DMS53 (cell line): ENCODE results near the gene LRRC8A.
"Not testable (repeated sequence)": the region's sequence is repeated elsewhere in the genome, so short reads cannot be mapped to it uniquely, and the experiment has no call there.

Source experiments
- DNase-seq: peaks from one replicate; lab custom pipeline; 2025; lab: John Stamatoyannopoulos, UW

LRRC8A gene

DNA sequence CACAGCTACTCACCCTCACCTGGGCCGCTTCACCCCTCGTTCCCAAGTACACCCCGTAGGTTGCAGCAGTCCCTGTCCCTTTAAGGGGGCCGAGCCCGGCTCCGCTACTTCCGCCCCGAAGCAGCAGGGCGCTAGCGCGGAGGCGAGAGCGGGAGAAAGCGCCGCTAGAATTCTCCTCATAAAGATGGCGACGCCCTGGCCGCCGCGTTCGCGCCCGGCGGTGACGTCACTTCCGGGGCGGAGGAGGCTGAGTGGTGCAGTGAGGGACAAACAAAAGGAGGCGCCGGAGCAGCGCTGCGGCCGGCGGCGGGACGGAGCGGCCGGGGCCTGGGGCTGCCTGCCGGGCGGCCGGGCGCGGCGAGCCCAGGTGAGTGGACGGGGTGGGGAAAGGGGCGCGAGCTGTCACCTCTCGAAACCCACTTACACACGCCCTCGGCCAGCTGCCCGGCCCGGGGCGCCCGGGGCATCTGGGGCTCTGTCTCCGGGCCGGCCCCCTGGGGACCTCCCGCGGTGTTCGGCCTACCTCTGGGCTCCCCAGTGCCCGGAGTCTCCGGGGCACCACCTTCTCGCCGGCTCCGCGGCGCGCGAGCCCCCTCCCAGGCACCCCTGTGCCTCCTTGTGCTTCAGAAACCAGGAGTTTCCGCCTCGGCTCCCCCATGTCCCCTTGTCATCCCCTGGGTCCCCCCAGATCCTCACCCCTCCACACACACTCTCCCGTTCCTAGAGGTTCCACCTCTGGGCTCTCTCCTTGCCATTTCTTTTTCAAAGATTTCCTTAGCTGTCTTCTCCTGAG is at the start of gene LRRC8A, which contains the start of gene KYAT1:
LRRC8A (plus strand) TSS at position 250 of the 793 bp plus-strand sequence. CDS start 25,032 bp downstream, outside the sequence.
KYAT1 (minus strand) TSS at position 67 of the 793 bp plus-strand sequence. CDS start 36,545 bp downstream, outside the sequence.
- DNase-seq: peak; percentile 98

DNA sequence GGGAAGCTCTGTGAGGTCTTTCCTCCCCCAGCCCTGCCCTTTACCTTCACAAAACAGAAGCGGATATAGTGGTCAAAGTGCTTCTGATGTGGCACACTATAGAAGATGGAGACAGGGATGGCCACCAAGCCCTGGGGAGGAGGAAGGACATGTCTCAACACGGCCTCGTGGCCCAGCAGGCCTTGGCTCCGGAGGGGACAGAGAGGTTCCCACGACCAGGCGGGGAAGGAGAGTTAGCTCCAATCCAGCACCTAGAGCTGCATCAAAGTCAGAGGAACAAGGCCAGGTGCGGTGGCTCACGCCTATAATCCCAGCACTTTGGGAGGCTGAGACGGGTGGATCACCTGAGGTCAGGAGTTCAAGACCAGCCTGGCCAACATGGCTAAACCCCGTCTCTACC is 48.2 kb upstream of the LRRC8A start:
- DNase-seq: no peak

DNA sequence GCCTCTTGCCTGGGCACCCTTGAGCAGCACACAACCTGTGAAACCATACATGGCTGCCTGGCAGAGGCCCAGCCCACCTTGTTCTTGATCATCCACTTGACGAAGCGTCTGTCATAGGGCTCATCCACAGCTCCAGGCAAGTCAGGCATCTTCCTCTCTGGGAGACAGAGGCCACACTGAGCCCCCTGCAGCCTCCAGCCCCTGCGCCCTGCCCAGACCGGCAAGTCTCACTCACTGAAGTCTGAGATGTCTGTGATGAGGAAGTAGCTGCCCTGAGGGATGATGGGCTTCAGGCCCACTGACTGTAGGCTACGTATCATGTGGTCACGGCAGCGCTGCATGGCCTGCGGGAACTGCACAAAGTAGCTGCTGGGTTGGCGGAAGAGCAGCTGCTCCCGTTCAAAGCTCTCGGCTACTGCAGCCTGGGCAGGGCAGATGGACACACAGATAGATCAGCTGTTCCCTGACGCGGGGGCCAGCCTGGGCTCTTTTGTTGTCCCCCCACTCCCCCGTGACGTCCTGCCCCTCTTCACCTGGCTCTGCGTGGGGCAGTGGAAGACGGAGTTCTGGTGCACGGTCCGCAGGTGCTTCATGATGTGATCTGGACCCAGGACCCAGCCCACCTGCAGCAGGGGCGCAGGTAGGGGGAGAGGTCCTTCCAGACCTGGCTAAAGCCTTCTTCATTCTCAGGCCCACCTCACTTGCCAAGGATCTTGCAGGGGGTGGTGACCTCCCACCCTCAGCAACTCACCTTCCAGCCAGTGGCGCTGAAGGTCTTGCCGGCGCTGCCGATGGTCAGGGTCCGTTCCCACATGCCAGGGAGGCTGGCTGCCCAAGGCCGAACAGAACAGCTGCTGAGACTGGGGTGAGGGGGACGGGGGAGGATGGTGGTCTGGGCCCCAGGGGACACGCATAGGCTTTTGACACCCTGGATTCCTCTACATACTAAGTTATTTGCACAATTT is 46.4 kb upstream of the LRRC8A start:
- DNase-seq: no peak

DNA sequence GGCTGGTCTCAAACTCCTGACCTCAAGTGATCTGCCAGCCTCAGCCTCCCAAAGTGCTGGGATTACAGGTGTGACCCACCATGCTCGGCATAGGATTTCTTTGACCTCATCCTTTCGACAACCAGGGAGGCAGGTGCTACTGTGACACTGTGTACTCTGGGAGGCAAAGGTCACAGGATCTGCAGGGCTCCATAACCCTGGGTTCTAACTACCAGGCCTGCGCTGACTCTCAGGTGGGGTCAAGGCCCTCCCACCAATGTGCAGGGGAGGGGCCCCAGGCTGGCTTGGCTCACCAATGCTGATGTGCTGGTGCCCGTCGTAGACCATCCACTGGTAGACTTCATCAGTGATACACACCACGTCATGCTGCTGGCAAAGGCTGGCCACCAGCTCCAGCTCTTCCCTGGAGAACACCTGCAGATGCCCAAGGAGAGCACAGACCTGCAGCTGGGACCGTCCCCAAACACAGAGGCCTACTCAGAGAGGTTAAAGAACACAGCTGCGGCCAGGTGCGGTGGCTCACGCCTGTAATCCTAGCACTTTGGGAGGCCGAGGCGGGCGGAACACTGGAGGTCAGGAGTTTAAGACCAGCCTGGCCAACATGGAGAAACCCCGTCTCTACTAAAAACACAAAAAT is 45.3 kb upstream of the LRRC8A start:
- DNase-seq: no peak

DNA sequence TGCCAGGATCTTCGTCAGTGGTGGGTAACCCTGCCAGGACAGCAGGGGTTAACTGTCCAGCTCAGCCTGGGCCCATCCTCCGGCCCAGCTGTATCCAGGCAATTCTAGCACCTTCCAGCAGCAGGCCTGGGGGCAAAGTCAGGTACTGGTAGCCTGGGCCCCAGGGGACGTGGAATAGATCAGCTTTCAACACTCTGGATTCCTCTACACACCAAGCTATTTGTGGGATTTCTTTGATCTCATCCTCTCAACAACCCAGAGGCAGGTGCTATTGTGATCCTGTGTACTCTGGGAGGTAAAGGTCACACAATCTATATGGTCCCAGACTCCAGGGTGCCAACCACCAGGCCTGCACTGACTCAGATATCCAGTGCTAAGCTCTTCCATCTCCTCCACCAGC is 43.6 kb upstream of the LRRC8A start:
- DNase-seq: peak; percentile 71

DNA sequence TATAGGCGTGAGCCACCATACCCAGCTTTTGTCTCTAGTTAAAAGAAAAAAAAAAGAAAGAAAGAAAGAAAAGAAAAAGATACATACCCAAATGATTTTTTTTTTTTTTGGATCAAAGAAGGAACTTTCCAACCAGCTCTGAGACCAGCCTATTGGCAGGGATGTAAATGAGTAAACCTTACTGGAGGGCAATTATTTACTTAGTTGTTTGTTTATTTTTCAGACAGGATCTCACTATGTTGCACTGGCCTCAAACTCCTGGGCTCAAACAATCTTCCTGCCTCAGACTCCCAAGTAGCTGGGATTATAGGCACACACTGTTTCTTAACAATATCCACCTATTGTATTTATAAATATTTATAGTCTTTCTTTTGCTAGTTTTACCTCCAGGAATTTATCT is 41.4 kb upstream of the LRRC8A start:
- DNase-seq: no peak

DNA sequence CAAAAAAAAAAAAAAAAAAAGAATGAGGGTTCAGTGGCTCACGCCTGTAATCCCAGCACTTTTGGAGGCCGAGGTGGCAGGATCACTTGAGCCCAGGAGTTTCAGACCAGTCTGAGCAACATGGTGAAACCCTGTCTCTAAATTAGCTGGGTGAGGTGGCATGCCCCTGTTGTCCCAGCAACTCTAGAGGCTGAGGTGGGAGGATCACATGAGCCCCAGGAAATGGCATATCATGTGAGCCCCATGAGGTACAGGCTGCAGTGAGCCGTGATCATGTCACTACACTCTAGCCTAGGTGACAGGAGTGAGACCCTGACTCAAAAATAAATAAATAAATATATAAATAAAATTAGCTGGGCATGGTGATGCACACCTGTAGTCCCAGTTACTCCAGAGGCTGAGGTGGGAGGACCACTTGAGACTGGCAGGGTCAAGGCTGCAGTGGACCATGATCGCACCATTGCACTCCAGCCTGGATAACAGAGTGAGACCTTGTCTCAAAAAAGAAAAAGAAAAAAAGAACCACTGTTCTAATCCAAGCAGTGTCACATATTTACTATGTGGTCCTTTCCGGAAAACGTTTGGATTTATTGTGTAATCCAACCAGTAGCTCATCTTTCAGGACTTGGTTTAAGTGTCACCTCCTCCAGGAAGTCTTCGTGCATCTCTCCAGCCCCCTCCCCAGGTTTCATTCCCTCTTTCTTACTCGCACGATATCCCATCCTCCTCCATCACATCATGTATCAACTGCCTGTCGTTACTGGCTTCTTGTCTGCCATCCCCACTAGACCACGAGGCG is 40.0 kb upstream of the LRRC8A start:
- DNase-seq: no peak

DNA sequence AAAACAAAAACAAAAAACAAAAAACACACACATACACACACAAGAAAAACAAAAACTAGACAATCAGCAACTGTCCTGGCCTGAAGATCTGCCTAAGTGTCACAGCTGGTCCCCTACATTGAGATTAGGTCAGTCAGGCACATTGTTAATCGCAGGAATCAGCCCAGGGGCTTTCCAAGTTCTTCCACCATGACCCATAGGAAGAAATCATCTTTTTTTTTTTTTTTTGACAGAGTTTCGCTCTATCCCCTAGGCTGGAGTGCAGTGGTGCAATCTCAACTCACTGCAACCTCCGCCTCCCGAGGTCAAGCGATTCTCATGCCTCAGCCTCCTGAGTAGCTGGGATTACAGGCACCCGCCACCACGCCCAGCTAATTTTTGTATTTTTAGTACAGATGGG is 38.8 kb upstream of the LRRC8A start:
- DNase-seq: not testable (repeated sequence)

DNA sequence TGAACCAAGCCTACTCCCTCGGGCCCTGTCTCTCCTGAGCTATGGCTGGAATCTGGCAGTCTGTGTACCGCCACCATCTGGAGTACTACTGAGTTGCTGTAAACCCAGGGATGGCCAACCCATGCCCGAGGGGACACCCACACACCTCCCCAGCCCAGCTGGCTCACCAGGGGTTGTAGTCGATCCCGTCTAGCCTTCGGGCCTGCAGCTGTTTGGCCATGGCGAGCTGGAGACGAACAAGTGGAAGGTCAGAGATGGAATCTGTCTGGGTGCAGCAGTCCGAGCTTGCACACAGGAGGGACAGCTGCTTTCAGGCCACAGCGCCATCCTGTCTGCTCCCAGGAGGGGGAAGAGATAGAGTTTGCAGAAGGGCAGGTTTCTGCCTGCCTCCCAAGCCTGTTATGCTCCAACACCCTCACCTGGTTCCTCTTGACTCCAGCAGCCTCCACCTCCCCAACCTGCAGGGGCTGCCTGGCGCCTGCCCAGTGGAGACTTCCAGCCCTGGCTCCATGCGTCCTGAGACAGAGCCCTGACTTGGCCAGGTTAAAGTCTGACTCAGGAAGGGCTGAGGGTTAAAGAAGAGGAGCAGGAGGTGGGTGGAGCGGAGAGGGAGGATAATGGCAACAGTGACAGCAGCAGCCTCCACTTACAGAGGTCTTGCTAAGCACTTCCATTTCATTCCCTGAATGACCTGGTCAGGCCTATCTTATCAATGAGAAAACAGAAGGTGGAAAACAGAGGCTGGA is 36.6 kb upstream of the LRRC8A start:
- peak; percentile 70 for DNase-seq

DNA sequence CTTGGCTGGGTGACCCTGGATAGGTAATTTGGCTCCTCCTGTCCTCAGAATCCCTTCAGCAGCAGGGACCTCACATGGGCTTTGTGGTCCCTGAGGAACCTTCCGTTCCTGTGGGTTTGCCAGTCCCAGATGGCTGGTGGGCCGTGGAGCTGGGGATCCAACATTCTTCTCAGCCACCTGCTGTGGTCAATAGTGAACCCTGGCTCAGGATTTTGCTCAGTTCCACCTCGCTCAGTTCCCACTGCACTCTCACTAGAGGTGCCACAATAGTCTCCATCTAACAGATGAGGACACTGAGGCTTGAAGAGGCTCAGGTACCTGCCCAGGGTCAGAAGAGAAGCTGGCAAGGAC is 35.3 kb upstream of the LRRC8A start:
- no peak for DNase-seq

DNA sequence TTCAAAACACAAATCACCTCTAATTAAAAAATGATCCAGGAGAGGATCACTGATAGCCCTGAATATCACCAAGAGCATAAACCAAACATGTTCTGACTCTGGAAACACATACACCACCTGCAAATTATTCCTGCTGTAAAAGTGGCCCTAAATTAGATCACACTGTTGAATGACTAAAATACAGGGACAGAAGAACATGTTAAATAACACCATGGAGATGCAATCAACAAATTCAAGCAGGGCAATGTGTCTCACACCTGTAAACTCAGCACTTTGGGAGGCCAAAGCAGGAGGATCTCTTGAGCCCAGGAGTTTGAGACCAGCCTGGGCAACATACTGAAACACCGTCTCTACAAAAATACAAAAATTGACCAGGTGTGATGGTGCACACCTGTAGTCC is 34.1 kb upstream of the LRRC8A start:
- DNase-seq: no peak

DNA sequence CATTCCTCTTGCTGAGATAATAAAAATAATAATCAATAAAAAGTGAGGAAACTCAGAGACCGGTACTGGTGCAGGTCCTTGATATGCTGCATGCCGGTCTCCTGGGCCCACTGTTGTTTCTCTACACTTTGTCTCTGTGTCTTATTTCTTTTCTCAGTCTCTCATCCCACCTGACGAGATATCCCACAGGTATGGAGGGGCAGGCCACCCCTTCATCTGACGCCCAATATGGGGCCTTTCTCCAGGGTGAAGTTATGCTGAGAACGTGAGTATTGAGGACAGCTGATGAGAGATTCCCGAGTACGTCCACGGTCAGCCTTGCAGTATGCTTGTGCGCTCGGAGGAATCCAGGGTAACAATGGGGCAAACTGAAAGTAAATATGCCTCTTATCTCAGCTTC is 30.9 kb upstream of the LRRC8A start:
- not testable (repeated sequence) for DNase-seq

DNA sequence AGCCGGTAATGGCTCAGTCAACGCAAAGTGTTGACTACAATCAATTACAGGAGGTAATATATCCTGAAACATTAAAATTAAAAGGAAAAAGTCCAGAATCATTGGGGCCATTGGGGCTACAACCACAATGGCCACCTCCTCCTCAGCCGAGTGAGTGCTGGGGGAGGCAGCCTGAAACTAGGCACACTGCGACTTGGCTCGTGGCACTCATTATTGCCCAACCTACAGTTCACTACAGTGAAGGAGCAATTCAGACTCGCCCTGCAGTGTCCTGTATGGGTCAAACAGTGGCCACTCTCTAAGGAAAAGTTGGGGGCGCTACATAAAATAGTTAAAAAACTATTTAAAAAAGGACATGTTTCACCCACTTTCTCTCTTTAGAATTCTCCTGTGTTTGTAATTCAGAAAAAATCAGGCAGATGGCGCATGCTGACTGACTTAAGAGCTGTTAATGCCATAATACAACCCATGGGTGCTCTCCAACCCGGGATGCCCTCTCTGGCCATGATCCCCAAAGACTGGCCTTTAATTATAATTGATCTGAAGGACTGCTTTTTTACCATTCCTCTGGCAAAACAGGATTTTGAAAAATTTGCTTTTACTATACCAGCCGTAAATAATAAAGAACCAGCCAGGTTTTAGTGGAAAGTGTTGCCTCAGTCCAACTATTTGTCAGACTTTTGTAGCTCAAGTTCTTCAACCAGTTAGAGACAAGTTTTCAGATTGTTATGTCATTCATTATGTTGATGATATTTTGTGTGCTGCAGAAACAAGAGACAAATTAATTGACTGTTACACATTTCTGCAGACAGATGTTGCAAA is 29.9 kb upstream of the LRRC8A start:
- peak; percentile 66 for DNase-seq

DNA sequence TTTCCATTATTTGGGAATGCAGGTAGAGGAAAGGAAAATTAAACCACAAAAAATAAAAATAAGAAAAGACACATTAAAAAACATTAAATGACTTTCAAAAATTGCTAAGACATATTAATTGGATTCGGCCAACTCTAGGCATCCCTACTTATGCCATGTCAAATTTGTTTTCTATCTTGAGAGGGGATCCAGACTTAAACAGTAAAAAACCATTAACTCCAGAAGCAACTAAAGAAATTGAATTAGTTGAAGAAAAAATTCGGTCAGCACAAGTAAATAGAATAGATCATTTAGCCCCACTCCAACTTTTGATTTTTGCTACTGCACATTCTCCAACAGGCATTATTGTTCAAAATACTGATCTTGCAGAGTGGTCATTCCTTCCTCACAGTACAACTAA is 29.3 kb upstream of the LRRC8A start:
- not testable (repeated sequence) for DNase-seq

DNA sequence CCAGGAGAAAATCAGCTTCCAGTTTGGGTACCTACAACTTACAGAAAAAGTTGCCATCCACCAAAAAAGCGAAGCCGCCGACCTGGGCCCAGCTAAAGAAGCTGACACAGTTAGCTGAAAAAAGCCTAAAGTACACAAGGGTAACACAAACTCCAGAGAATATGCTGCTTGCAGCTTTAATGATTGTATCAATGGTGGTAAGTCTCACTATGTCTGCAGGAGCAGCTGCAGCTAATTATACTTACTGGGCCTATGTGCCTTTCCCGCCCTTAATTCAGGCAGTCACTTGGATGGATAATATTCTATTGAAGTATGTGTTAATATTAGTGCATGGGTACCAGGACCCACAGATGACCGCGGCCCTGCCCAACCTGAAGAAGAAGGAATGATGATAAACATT is 27.5 kb upstream of the LRRC8A start:
- DNase-seq: not testable (repeated sequence)

DNA sequence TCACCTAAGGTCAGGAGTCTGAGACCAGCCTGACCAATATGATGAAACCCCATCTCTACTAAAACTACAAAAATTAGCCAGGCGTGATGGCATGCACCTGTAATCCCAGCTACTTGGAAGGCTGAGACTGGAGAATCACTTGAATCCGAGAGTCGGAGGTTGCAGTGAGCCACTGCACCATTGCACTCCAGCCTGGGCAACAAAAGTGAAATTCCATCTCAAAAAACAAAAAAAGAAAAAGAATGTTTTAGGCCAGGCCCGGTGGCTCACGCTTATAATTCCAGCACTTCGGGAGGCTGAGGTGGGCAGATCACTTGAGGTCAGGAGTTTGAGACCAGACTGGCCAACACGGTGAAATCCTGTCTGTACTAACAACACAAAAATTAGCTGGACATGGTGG is 23.5 kb upstream of the LRRC8A start:
- not testable (repeated sequence) for DNase-seq

DNA sequence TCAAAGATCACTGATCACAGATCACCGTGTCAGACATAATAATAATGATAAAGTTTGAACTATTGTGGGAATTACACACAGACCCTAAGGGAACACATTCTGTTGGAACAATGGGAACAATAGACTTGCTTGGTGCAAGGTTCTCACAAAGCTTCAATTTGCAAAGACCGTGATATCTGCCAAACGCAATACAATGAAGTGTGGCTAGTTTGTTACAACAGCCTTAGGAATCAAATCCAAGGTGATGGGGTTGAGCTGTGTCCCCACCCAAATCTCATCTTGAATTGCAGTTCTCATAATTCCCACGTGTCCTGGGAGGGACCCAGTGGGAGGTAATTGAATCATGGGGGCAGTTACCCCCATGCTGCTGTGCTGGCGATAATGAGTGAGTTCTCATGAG is 21.0 kb upstream of the LRRC8A start:
- DNase-seq: no peak

DNA sequence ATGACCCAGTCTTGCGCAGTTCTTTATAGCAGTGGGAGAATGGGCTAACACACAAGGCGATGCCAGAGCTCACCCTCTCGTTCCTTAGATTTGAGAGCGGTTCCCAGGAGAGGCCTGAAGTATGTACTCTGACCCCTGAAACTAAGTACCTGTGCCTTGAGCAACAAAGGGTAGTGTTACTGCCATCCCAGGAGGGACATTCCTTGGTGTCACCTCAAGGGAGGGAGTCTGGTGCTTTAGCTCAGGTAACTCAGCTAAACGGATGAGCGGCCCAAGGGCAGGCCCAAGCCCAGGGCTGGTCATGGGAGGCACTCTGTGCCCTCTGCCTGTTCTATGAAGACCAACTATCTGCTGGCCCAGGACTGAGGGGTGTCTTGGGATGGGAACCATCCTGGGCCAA is 20.4 kb upstream of the LRRC8A start:
- no peak for DNase-seq

DNA sequence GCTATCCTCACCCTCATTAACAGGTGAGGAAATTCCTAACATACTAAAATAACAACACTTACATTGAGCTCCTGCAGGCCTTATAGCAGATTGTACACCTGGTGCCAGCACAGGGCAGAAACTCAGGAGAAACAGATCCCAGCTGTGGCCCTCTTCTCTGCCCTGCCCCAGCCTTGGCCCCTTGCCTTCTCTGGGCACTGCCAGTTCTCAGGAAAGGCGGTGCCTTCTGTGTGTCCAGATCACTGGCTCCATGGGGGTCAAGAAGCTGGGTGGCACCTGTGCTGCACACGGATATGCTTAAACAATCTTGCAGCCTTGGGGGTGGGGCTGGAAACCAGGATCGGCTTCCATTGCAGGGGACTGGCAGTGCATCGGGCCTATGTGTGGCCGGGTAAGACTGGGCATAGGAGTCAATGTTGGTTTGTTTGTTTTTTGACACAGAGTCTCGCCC is 19.5 kb upstream of the LRRC8A start:
- no peak for DNase-seq

DNA sequence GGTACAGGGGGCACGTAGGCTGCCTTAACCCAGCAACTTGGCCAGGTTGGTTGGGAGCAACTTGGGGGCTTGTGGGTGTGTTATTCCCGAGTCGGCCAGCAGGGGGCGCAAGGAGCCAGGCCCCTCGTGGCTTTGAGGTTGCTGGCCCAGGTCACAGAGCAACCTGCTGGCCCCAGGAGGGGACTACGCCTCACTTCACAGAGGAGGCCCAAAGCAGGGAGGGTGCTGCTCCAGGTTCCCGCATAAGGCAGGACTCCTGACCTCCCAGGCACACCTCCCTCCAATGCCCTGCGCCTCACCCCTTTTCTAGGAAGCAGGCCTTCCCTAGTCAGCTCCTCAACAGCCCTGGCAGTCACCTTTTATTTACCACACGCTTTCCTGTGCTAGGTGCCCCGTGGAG is 18.3 kb upstream of the LRRC8A start:
- DNase-seq: peak; percentile 85
